GM20000 (cell line): ENCODE data around the gene ORC1.

Experiments used
- DNase-seq: peaks from one replicate; pipeline ENCODE4 v3.0.0; 2012; ENCODE audit warnings: low spot score
- TF ChIP-seq, protein P1 (sequence below): IDR thresholded peaks from 2 replicates; pipeline ENCODE4 v1.5.1; 2012; ENCODE audit warnings: mild to moderate bottlenecking, control low read depth; ENCODE audit errors: extremely low read depth, missing control alignments

ORC1 gene

DNA sequence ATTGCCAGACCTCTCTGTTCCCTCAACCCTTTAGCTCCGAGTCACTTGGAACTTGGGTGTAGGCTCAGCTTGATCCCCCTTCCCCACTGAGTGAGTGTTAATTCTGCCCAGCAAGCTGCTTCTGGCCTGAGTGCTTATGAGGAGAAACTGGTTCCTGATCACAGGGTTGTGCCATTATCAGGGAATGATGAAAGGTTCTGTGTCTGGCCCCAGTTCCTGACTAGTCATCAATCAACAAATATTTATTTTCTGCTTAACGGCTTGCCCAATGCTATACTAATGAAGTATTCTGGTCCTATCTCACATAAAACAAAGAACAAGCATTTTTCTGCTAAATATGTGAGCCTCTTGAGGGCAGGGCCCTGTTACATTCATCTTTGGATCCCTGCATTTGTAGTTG lies 59.0 kb downstream of the ORC1 start:
- TF ChIP-seq, protein P1, sequence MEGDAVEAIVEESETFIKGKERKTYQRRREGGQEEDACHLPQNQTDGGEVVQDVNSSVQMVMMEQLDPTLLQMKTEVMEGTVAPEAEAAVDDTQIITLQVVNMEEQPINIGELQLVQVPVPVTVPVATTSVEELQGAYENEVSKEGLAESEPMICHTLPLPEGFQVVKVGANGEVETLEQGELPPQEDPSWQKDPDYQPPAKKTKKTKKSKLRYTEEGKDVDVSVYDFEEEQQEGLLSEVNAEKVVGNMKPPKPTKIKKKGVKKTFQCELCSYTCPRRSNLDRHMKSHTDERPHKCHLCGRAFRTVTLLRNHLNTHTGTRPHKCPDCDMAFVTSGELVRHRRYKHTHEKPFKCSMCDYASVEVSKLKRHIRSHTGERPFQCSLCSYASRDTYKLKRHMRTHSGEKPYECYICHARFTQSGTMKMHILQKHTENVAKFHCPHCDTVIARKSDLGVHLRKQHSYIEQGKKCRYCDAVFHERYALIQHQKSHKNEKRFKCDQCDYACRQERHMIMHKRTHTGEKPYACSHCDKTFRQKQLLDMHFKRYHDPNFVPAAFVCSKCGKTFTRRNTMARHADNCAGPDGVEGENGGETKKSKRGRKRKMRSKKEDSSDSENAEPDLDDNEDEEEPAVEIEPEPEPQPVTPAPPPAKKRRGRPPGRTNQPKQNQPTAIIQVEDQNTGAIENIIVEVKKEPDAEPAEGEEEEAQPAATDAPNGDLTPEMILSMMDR: no peak
- DNase-seq: no peak

DNA sequence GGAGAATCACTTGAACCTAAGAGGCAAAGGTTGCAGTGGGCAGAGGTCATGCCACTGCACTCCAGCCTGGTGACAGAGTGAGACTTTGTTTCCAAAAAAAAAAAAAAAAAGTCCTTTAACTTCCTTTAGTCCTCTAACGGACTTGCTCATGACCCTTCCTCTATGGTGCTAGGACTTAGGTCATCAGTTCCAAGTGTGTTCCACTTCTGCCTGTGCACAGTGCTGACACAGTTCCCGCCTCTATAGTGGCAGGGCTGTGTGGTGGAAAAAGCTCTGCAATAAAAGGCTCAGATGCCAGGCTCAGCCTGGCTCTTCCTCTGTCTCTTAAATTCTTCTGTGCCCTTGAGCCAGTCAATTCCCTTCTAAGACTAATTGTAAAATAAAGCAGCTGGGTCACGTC lies 60.2 kb downstream of the ORC1 start:
- TF ChIP-seq, protein P1: no peak

DNA sequence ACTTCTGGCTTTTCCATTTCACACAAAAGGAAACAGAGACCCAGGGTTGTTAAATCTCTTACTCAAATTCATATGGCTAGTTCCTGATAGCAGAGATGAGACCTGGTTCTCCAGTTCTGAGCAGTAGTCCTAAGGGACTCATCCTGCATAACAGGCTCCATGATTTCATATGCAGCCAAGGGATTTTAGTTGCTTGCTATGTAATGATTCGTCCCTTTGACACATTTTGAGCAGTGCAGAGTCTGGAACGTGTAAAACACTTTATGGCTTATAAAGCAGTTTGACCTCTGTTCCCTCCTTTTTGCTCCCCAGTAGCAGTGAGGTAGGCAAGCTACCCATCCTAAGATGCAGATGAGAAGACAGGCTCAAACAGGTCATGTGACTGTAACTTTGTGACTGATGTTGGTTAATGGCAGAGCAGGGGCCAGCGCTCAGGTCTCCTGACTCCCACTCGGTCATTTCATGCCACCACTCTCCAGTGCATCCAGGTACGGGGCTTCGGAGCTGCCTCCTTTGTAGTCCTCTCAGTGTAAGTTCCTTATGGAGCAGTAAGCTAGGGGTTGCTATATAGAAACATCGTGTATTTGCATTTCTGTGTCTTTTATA lies 62.5 kb downstream of the ORC1 start:
- no peak for DNase-seq

More for the DNA sequence above, 60.2 kb downstream of the ORC1 start:
- no peak for DNase-seq

DNA sequence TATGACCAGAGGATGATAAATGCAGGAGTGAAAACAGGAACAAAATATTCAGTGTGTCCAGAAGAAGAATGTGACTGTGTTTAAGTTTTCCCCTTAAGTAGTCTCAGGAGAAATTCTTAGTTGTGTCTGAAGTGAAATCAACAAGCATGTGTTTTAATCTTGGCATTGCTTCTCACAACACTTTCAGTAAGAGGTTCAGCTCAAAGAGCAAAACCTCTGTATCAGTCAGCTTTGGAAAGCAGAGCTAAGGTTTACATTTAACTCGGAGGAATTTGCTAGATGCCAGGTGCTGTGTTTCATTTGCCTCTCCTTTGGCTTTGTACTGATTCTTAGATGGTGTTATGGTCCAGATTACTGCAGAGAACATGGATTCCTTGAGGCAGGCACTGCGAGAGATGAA lies 66.8 kb downstream of the ORC1 start:
- DNase-seq: no peak
- TF ChIP-seq, protein P1: no peak

More for the DNA sequence above, 62.5 kb downstream of the ORC1 start:
- TF ChIP-seq, protein P1: no peak

DNA sequence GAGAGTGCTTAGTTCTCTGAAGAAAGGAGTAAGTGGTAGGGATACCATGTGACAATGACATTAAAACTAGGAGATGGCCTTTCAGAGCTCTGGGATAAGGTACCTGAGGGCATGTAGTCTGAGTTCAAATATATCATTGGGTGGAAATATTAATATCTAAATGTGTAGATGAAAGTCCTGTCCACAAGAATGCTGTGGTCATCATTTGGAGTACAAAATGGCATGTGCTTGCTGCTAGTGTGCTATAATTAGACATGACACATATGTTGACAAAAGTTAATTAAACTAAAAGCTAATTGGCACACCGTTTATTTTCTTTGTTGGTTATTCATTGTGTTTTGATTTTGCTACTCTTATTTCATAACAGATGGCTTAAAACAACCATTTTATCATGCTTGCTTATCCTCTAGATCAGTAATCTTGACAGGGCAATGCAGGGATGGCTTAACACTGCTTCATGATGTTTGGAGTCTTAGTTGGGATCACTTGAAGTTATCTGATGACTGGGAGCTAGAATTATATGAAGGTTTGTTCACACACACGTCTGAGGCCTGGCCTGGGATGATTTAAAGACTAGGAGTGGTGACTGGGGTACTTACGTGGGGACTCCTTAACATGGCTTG lies 69.2 kb downstream of the ORC1 start:
- TF ChIP-seq, protein P1: no peak
- no peak for DNase-seq

DNA sequence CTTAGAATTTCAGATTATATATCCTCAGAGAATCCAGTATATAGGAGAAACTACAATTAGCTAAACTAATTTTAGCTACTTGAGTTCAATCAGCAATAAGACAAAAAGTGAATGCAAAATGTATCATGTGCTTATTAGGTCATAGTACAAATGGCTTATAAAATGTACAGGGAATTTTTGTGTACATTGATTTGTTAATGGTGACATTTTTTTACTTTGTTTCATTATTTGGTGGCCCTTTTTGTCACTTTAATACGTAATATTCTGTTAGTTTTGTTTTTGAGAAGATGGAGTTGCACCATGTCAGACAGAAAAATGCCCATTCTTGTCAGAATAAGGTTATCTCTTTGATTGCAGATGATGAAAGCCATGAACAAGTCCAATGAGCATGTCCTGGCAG lies 71.8 kb downstream of the ORC1 start:
- TF ChIP-seq, protein P1: no peak
- DNase-seq: no peak

DNA sequence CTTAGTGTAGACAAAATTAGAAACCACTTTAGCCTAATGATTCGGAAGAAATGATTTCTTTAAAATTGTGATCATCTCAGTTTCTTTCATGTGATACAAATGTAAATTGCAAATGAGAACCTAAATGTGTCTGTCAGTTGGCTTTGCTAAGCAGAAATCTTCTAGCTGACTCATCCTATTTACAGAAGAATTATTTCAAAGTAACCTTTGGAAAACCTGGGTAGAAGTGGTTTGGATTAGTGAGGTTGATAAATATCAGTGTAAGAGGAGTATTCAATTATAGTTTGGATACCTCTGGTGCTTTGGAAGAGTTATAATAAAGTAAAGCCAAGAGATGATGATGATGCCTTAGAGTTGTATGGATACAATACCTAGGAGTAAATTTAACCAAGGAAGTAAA lies 75.6 kb downstream of the ORC1 start:
- TF ChIP-seq, protein P1: no peak
- no peak for DNase-seq
